Ishikawa (cell line): ENCODE measurements around the gene ANKRD13A.

Experiments used
- CEBPB ChIP-seq: IDR thresholded peaks from 2 replicates; pipeline ENCODE4 v1.6.1; 2012
- CREB1 ChIP-seq: IDR thresholded peaks from 2 replicates; pipeline ENCODE4 v1.6.1; 2012; ENCODE audit warnings: low read depth
- EGR1 ChIP-seq: IDR thresholded peaks from 2 replicates; pipeline ENCODE4 v1.6.1; 2012
- EP300 ChIP-seq: IDR thresholded peaks from 2 replicates; pipeline ENCODE4 v1.6.1; 2012; ENCODE audit warnings: borderline replicate concordance
- FOXM1 ChIP-seq: IDR thresholded peaks from 2 replicates; pipeline ENCODE4 v1.6.1; 2012; ENCODE audit warnings: low read depth, borderline replicate concordance
- NFIC ChIP-seq: IDR thresholded peaks from 2 replicates; pipeline ENCODE4 v1.6.1; 2012
- RAD21 ChIP-seq: IDR thresholded peaks from 2 replicates; pipeline ENCODE4 v1.6.1; 2012; ENCODE audit warnings: low read depth
- REST ChIP-seq: IDR thresholded peaks from 2 replicates; pipeline ENCODE4 v1.6.1; 2012; ENCODE audit warnings: low read depth, mild to moderate bottlenecking
- TAF1 ChIP-seq: IDR thresholded peaks from 2 replicates; pipeline ENCODE4 v1.6.1; 2012; ENCODE audit warnings: low read depth, mild to moderate bottlenecking
- TCF12 ChIP-seq: IDR thresholded peaks from 2 replicates; pipeline ENCODE4 v1.6.1; 2012; ENCODE audit warnings: low read depth
- TEAD4 ChIP-seq: IDR thresholded peaks from 2 replicates; pipeline ENCODE4 v1.6.1; 2012
- YY1 ChIP-seq: IDR thresholded peaks from 2 replicates; pipeline ENCODE4 v1.6.1; 2012; ENCODE audit warnings: low read depth
- ZBTB7A ChIP-seq: IDR thresholded peaks from 2 replicates; pipeline ENCODE4 v1.6.1; 2012; ENCODE audit warnings: low read depth
- TF ChIP-seq, protein P1 (sequence below): IDR thresholded peaks from 2 replicates; pipeline ENCODE4 v1.6.1; 2012
- TF ChIP-seq, protein P2 (sequence below): IDR thresholded peaks from 2 replicates; pipeline ENCODE4 v1.6.1; 2012

ANKRD13A gene

GRCh38 chr12:109981311-109981710 lies 17.9 kb upstream of the ANKRD13A start:
- TF ChIP-seq YY1 = no peak
- TF ChIP-seq ZBTB7A = no peak
- TF ChIP-seq, protein P1, sequence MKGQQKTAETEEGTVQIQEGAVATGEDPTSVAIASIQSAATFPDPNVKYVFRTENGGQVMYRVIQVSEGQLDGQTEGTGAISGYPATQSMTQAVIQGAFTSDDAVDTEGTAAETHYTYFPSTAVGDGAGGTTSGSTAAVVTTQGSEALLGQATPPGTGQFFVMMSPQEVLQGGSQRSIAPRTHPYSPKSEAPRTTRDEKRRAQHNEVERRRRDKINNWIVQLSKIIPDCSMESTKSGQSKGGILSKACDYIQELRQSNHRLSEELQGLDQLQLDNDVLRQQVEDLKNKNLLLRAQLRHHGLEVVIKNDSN = no peak
- no peak for TF ChIP-seq TEAD4

- TF ChIP-seq EGR1 (no peak), TEAD4 (no peak), TCF12 (no peak), ZBTB7A (no peak), FOXM1 (no peak), CREB1 (no peak), REST (no peak), EP300 (no peak), TAF1 (no peak), NFIC (no peak), YY1 (no peak), CEBPB (no peak), RAD21 (no peak)
- TF ChIP-seq, protein P1 = no peak
- TF ChIP-seq, protein P2, sequence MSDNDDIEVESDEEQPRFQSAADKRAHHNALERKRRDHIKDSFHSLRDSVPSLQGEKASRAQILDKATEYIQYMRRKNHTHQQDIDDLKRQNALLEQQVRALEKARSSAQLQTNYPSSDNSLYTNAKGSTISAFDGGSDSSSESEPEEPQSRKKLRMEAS = no peak
These were observed 17.0 kb upstream of the ANKRD13A start for GRCh38 chr12:109982210-109982609.

- no peak for TF ChIP-seq NFIC
- no peak for TF ChIP-seq REST
- no peak for TF ChIP-seq TEAD4
- TF ChIP-seq, protein P2 = no peak
- TF ChIP-seq EGR1 = no peak
- TF ChIP-seq YY1 = no peak
- TF ChIP-seq RAD21 = no peak
- no peak for TF ChIP-seq FOXM1
- no peak for TF ChIP-seq CREB1
- no peak for TF ChIP-seq ZBTB7A
These were observed 15.6 kb upstream of the ANKRD13A start for GRCh38 chr12:109983432-109984142.

DNA sequence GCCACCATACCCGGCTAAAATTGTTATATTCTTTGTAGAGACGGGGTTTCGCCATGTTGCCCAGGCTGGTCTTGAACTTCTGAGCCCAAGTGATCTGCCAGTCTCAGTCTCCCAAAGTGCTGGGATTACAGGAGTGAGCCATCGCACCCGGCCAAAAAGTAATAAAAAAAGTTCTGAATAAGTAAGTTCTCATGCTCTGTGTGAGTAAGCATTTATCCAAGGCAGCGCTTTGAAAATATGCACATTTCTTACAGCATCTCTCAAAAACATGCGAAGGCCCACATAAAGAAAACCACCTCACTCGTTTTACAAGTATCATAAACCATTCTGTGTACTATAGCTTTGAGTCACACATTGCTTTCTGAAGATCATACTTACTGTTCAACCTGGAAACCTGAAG lies 11.6 kb upstream of the ANKRD13A start:
- TF ChIP-seq REST (no peak), NFIC (no peak), TAF1 (no peak), TEAD4 (no peak), CREB1 (no peak), ZBTB7A (no peak), RAD21 (no peak), CEBPB (no peak), YY1 (no peak), FOXM1 (no peak), EP300 (no peak), TCF12 (no peak), EGR1 (no peak)
- TF ChIP-seq, protein P2 = no peak
- TF ChIP-seq, protein P1 = no peak
